ENCODE data around the gene SERTAD4. TPM values are rescaled to one million over a fixed set of nuclear protein-coding genes. Genes with fewer than 3 reads are reported as not detected.
A peak's percentile ranks its signal among the peaks of the same experiment; 100 is the strongest.
"Not testable (repeated sequence)": the region's sequence is repeated elsewhere in the genome, so short reads cannot be mapped to it uniquely, and the experiment has no call there.

Gene SERTAD4
- total RNA-seq = not detected

- H3K4me3 Mint-ChIP-seq = peak within 1 kb of the TSS; percentile 38
- peaks cover 49% of the 10 kb centered on the region for H3K27me3 Mint-ChIP-seq (ENCODE audit: low read depth)
- no peaks in the 10 kb centered on the region for H3K36me3 Mint-ChIP-seq (ENCODE audit: insufficient read depth)
- no peaks in the 10 kb centered on the region for H3K9me3 Mint-ChIP-seq
- peak; percentile 29 to 56 for ATAC-seq
- H3K4me1 Mint-ChIP-seq (ENCODE audit: low read depth) = peaks cover 9% of the 10 kb centered on the region
- no peak for DNase-seq
Observed at GRCh38 chr1:210232511-210233215, at the start of gene SERTAD4. Gene SERTAD4 (plus strand): TSS chr1:210232796. CDS start chr1:210237961, 5,165 bp downstream.

- no peak for DNase-seq
- Mint-ChIP-seq H3K27me3 (ENCODE audit: low read depth) (no peaks in the 10 kb centered on the region), H3K9me3 (no peaks in the 10 kb centered on the region), H3K4me3 (no peak overlapping the region), H3K4me1 (ENCODE audit: low read depth) (no peaks in the 10 kb centered on the region), H3K36me3 (ENCODE audit: insufficient read depth) (no peaks in the 10 kb centered on the region)
- no peak for ATAC-seq
Observed at GRCh38 chr1:210185063-210185462, 47.5 kb upstream of the SERTAD4 start.

- not testable (repeated sequence) for H3K9me3 Mint-ChIP-seq; ATAC-seq; H3K4me1 Mint-ChIP-seq (ENCODE audit: low read depth); H3K4me3 Mint-ChIP-seq; H3K36me3 Mint-ChIP-seq (ENCODE audit: insufficient read depth); H3K27me3 Mint-ChIP-seq (ENCODE audit: low read depth); DNase-seq
Observed at GRCh38 chr1:210187849-210188606, 44.6 kb upstream of the SERTAD4 start.

- H3K9me3 Mint-ChIP-seq = no peaks in the 10 kb centered on the region
- H3K27me3 Mint-ChIP-seq (ENCODE audit: low read depth) = no peaks in the 10 kb centered on the region
- no peak for ATAC-seq
Observed at GRCh38 chr1:210189426-210189825, 43.2 kb upstream of the SERTAD4 start.

GRCh38 chr1:210195635-210196160, 36.9 kb upstream of the SERTAD4 start:
- H3K4me1 Mint-ChIP-seq (ENCODE audit: low read depth) = no peaks in the 10 kb centered on the region
- no peaks in the 10 kb centered on the region for H3K9me3 Mint-ChIP-seq
- no peaks in the 10 kb centered on the region for H3K27me3 Mint-ChIP-seq (ENCODE audit: low read depth)
- H3K4me3 Mint-ChIP-seq = no peak overlapping the region
- DNase-seq (no peak), ATAC-seq (no peak)
- no peaks in the 10 kb centered on the region for H3K36me3 Mint-ChIP-seq (ENCODE audit: insufficient read depth)

More at GRCh38 chr1:210189426-210189825, 43.2 kb upstream of the SERTAD4 start:
- H3K4me3 Mint-ChIP-seq = no peak overlapping the region
- H3K4me1 Mint-ChIP-seq (ENCODE audit: low read depth) = no peaks in the 10 kb centered on the region
- H3K36me3 Mint-ChIP-seq (ENCODE audit: insufficient read depth) = no peaks in the 10 kb centered on the region
- no peak for DNase-seq

- H3K36me3 Mint-ChIP-seq (ENCODE audit: insufficient read depth); H3K27me3 Mint-ChIP-seq (ENCODE audit: low read depth); H3K4me1 Mint-ChIP-seq (ENCODE audit: low read depth); ATAC-seq; H3K4me3 Mint-ChIP-seq; H3K9me3 Mint-ChIP-seq; DNase-seq: not testable (repeated sequence)
Observed at GRCh38 chr1:210196266-210196665, 36.3 kb upstream of the SERTAD4 start.

- no peak for DNase-seq
- Mint-ChIP-seq H3K4me3 (no peak overlapping the region), H3K36me3 (ENCODE audit: insufficient read depth) (no peaks in the 10 kb centered on the region), H3K4me1 (ENCODE audit: low read depth) (no peaks in the 10 kb centered on the region), H3K9me3 (no peaks in the 10 kb centered on the region), H3K27me3 (ENCODE audit: low read depth) (no peaks in the 10 kb centered on the region)
- ATAC-seq = no peak
Observed at GRCh38 chr1:210198840-210199239, 33.8 kb upstream of the SERTAD4 start.

- no peak for DNase-seq
- H3K27me3 Mint-ChIP-seq (ENCODE audit: low read depth) = no peaks in the 10 kb centered on the region
Observed at GRCh38 chr1:210200124-210200736, 32.4 kb upstream of the SERTAD4 start.

GRCh38 chr1:210201681-210202080, 30.9 kb upstream of the SERTAD4 start:
- Mint-ChIP-seq H3K9me3 (no peaks in the 10 kb centered on the region), H3K4me1 (ENCODE audit: low read depth) (no peaks in the 10 kb centered on the region), H3K36me3 (ENCODE audit: insufficient read depth) (no peaks in the 10 kb centered on the region), H3K4me3 (no peak overlapping the region), H3K27me3 (ENCODE audit: low read depth) (peaks cover 6% of the 10 kb centered on the region)
- DNase-seq (no peak), ATAC-seq (no peak)

More at GRCh38 chr1:210200124-210200736, 32.4 kb upstream of the SERTAD4 start:
- Mint-ChIP-seq H3K36me3 (ENCODE audit: insufficient read depth) (no peaks in the 10 kb centered on the region), H3K4me3 (no peak overlapping the region), H3K4me1 (ENCODE audit: low read depth) (no peaks in the 10 kb centered on the region), H3K9me3 (no peaks in the 10 kb centered on the region)
- ATAC-seq = no peak

GRCh38 chr1:210207597-210208450, 24.8 kb upstream of the SERTAD4 start:
- Mint-ChIP-seq H3K27me3 (ENCODE audit: low read depth) (peaks cover 24% of the 10 kb centered on the region), H3K4me1 (ENCODE audit: low read depth) (no peaks in the 10 kb centered on the region), H3K36me3 (ENCODE audit: insufficient read depth) (no peaks in the 10 kb centered on the region), H3K4me3 (no peak overlapping the region), H3K9me3 (peaks cover 4% of the 10 kb centered on the region)
- no peak for ATAC-seq
- DNase-seq = no peak

GRCh38 chr1:210213335-210213734, 19.3 kb upstream of the SERTAD4 start:
- ATAC-seq = no peak
- DNase-seq = no peak
- H3K36me3 Mint-ChIP-seq (ENCODE audit: insufficient read depth) = no peaks in the 10 kb centered on the region
- H3K4me3 Mint-ChIP-seq = no peak overlapping the region
- peaks cover 19% of the 10 kb centered on the region for H3K27me3 Mint-ChIP-seq (ENCODE audit: low read depth)
- peaks cover 4% of the 10 kb centered on the region for H3K9me3 Mint-ChIP-seq
- H3K4me1 Mint-ChIP-seq (ENCODE audit: low read depth) = no peaks in the 10 kb centered on the region

- Mint-ChIP-seq H3K9me3 (peaks cover 4% of the 10 kb centered on the region), H3K36me3 (ENCODE audit: insufficient read depth) (no peaks in the 10 kb centered on the region), H3K4me1 (ENCODE audit: low read depth) (no peaks in the 10 kb centered on the region), H3K27me3 (ENCODE audit: low read depth) (peaks cover 16% of the 10 kb centered on the region), H3K4me3 (no peak overlapping the region)
- DNase-seq (no peak), ATAC-seq (no peak)
Observed at GRCh38 chr1:210214573-210215409, 17.8 kb upstream of the SERTAD4 start.

GRCh38 chr1:210217482-210217881, 15.1 kb upstream of the SERTAD4 start:
- no peaks in the 10 kb centered on the region for H3K9me3 Mint-ChIP-seq
- no peaks in the 10 kb centered on the region for H3K4me1 Mint-ChIP-seq (ENCODE audit: low read depth)
- H3K4me3 Mint-ChIP-seq = no peak overlapping the region
- peaks cover 13% of the 10 kb centered on the region for H3K27me3 Mint-ChIP-seq (ENCODE audit: low read depth)
- ATAC-seq (no peak), DNase-seq (no peak)
- no peaks in the 10 kb centered on the region for H3K36me3 Mint-ChIP-seq (ENCODE audit: insufficient read depth)
